Loucy (cell line): Measurements from ENCODE around the gene GTSE1.

Experiments
- H2AFZ ChIP-seq: fragments of 200-600 bp; sonication (generic); 2 replicates; pipeline ENCODE4 v1.6.0; 2016; ENCODE audit warnings: antibody characterized with exemption, mild to moderate bottlenecking, low read length, moderate library complexity
- H3F3A ChIP-seq: fragments of 200-600 bp; 2 replicates; pipeline ENCODE4 v1.6.0; 2016; ENCODE audit warnings: antibody characterized with exemption, low read depth, mild to moderate bottlenecking
- H3K27me3 ChIP-seq: fragments of 200-600 bp; sonication (generic); 2 replicates; pipeline ENCODE4 v1.6.1; 2014; ENCODE audit warnings: low read length, mild to moderate bottlenecking; ENCODE audit not compliant: insufficient read depth, poor library complexity, severe bottlenecking
- H3K36me3 ChIP-seq: fragments of 200-600 bp; sonication (generic); 2 replicates; pipeline ENCODE4 v1.6.1; 2016; ENCODE audit warnings: low read length; ENCODE audit not compliant: insufficient read depth
- H3K4me1 ChIP-seq: fragments of 200-600 bp; sonication (generic); 2 replicates; pipeline ENCODE4 v1.5.1; 2014; ENCODE audit warnings: low read length, mild to moderate bottlenecking; ENCODE audit not compliant: insufficient read depth, poor library complexity, severe bottlenecking
- H3K4me2 ChIP-seq: fragments of 200-600 bp; sonication (generic); 2 replicates; pipeline ENCODE4 v1.6.0; 2014; ENCODE audit warnings: antibody characterized with exemption, low read length, low read depth, mild to moderate bottlenecking; ENCODE audit not compliant: poor library complexity, severe bottlenecking
- H3K4me3 ChIP-seq: fragments of 200-600 bp; sonication (generic); 2 replicates; pipeline ENCODE4 v1.5.1; 2014; ENCODE audit warnings: low read length, mild to moderate bottlenecking, mixed read lengths; ENCODE audit not compliant: poor library complexity, severe bottlenecking
- H3K79me2 ChIP-seq: fragments of 200-600 bp; sonication (generic); 2 replicates; pipeline ENCODE4 v1.6.1; 2014; ENCODE audit warnings: low read length; ENCODE audit not compliant: insufficient read depth
- H3K9ac ChIP-seq: fragments of 200-600 bp; sonication (generic); 2 replicates; pipeline ENCODE4 v1.6.0; 2014; ENCODE audit warnings: mild to moderate bottlenecking, low read depth, low read length, moderate library complexity; ENCODE audit not compliant: poor library complexity, severe bottlenecking
- H3K9me2 ChIP-seq: fragments of 200-600 bp; sonication (generic); replicated peaks from 2 replicates; pipeline ENCODE4 v1.6.1; 2016; ENCODE audit warnings: low read depth, low read length, mixed read lengths
- H3K9me3 ChIP-seq: fragments of 200-600 bp; sonication (generic); 2 replicates; pipeline ENCODE4 v1.6.1; 2014; ENCODE audit warnings: mild to moderate bottlenecking, antibody characterized with exemption, low read length, low read depth; ENCODE audit not compliant: insufficient read depth
- H4K20me1 ChIP-seq: fragments of 200-600 bp; sonication (generic); 2 replicates; pipeline ENCODE4 v1.6.0; 2014; ENCODE audit warnings: antibody characterized with exemption, low read length, mild to moderate bottlenecking; ENCODE audit not compliant: insufficient read depth, poor library complexity, severe bottlenecking
- EZH2phosphoT487 ChIP-seq: fragments of 200-600 bp; IDR thresholded peaks from 2 replicates; pipeline ENCODE4 v1.6.1; 2018; ENCODE audit warnings: antibody characterized with exemption, mild to moderate bottlenecking, moderate library complexity, borderline replicate concordance
- TF ChIP-seq, protein P1 (sequence below): fragments of 200-600 bp; sonication (generic); conservative IDR thresholded peaks from 2 replicates; pipeline ENCODE4 v1.5.1; 2014; ENCODE audit warnings: mild to moderate bottlenecking, antibody characterized with exemption, low read length

Gene GTSE1

DNA sequence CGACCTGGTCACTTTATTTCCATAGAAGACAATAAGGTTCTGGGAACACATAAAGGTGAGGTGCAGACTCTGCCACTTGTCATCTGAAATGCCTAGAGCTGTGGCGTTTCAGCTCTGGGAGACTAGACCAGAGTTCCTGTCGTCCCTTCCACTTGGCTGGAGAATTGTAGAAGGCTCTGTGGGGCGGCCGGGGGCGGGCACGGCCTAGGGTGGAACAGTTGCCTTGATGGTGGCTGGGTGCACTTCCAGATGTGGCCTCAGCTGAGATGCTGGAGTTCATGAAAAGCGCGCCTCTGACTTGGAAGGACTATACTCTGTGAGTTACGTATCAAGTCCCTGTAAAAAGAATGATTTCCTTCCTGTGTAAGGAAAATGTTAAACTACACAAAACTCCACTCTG, 55.6 kb downstream of the GTSE1 start:
- no peaks in the 10 kb centered on the region for H3K9me2 ChIP-seq
- no peaks in the 10 kb centered on the region for H3K27me3 ChIP-seq
- no peak overlapping the region for H3K4me2 ChIP-seq
- no peaks in the 10 kb centered on the region for H3K79me2 ChIP-seq
- H2AFZ ChIP-seq: no peak overlapping the region
- peaks cover 83% of the 10 kb centered on the region; the same call in 1 of the 2 replicates for H3K36me3 ChIP-seq
- TF ChIP-seq EZH2phosphoT487: no peak
- TF ChIP-seq, protein P1, sequence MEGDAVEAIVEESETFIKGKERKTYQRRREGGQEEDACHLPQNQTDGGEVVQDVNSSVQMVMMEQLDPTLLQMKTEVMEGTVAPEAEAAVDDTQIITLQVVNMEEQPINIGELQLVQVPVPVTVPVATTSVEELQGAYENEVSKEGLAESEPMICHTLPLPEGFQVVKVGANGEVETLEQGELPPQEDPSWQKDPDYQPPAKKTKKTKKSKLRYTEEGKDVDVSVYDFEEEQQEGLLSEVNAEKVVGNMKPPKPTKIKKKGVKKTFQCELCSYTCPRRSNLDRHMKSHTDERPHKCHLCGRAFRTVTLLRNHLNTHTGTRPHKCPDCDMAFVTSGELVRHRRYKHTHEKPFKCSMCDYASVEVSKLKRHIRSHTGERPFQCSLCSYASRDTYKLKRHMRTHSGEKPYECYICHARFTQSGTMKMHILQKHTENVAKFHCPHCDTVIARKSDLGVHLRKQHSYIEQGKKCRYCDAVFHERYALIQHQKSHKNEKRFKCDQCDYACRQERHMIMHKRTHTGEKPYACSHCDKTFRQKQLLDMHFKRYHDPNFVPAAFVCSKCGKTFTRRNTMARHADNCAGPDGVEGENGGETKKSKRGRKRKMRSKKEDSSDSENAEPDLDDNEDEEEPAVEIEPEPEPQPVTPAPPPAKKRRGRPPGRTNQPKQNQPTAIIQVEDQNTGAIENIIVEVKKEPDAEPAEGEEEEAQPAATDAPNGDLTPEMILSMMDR: no peak
- H3K4me1 ChIP-seq: peaks cover 13% of the 10 kb centered on the region
- no peak overlapping the region for H3K4me3 ChIP-seq
- H3K9ac ChIP-seq: no peak overlapping the region
- no peaks in the 10 kb centered on the region for H3K9me3 ChIP-seq
- H3F3A ChIP-seq: no peaks in the 10 kb centered on the region
- peaks cover 6% of the 10 kb centered on the region for H4K20me1 ChIP-seq

- H3K79me2 ChIP-seq: no peaks in the 10 kb centered on the region
- H3K4me1 ChIP-seq: peaks cover 13% of the 10 kb centered on the region
- H3K9me3 ChIP-seq: no peaks in the 10 kb centered on the region
- H3K36me3 ChIP-seq: peaks cover 80% of the 10 kb centered on the region; the same call in 1 of the 2 replicates
- H3K4me3 ChIP-seq: no peak overlapping the region
- no peak for TF ChIP-seq EZH2phosphoT487
- TF ChIP-seq, protein P1: no peak
- no peaks in the 10 kb centered on the region for H3K9me2 ChIP-seq
- no peak overlapping the region for H2AFZ ChIP-seq
- H3K27me3 ChIP-seq: no peaks in the 10 kb centered on the region
- H3K9ac ChIP-seq: no peak overlapping the region
- peak overlapping the region; percentile 33 for H3K4me2 ChIP-seq
- H4K20me1 ChIP-seq: peaks cover 6% of the 10 kb centered on the region
- no peaks in the 10 kb centered on the region for H3F3A ChIP-seq
Measured at GRCh38 chr22:46352691-46353386, 56.2 kb downstream of the GTSE1 start.

DNA sequence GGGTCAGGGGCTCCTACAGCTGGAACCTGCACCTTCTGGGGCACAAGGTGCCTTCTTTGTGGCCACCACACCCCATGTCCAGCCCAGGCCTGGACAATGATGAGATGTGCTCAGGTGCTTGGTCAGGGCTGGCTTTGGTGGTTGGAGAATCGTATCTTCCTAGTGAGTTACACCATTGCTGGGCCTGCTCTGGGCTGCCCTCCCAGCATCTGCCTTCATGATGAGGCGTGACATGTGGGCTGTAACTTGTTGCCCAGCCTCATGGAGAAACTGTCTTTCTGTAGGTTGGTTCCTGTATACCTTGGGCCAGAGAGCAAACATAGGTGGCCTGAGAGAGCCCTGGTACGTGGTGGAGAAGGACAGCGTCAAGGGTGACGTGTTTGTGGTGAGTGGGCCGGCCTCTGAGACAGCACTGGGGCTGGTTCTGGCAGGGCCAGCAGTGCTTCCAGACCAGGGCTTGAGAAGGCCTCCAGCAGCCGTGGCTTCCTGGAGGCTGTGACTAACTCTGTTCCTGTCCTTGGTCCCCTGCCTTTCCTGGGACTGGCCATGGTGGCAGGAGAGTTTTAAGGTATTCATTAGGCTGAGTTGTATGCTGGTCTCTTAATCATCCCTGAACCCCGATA, 56.9 kb downstream of the GTSE1 start:
- no peak overlapping the region for H3K4me3 ChIP-seq
- H3K36me3 ChIP-seq: peaks cover 72% of the 10 kb centered on the region; the same call in 1 of the 2 replicates
- H3K9me3 ChIP-seq: no peaks in the 10 kb centered on the region
- H3F3A ChIP-seq: no peaks in the 10 kb centered on the region
- no peak overlapping the region for H3K9ac ChIP-seq
- no peak for TF ChIP-seq EZH2phosphoT487
- TF ChIP-seq, protein P1: no peak
- H3K4me1 ChIP-seq: peaks cover 13% of the 10 kb centered on the region
- no peaks in the 10 kb centered on the region for H3K79me2 ChIP-seq
- no peak overlapping the region for H2AFZ ChIP-seq
- peaks cover 6% of the 10 kb centered on the region for H4K20me1 ChIP-seq
- no peaks in the 10 kb centered on the region for H3K9me2 ChIP-seq
- H3K4me2 ChIP-seq: peak overlapping the region; percentile 33
- H3K27me3 ChIP-seq: no peaks in the 10 kb centered on the region
